Ascending aorta (tissue), 2 donors: ENCODE data around the gene PLSCR3. TPM values are rescaled to one million over a fixed set of nuclear protein-coding genes. Genes with fewer than 3 reads are reported as not detected.

Experiments used
- DNase-seq, 2 donors: peaks; one replicate each; pipeline ENCODE4 v3.0.0-alpha.2; 2019; ENCODE audit warnings: low spot score in 2 of 2
- H3K27ac ChIP-seq, 2 donors: fragments of 200-600 bp; sonication (generic); one replicate each; pipeline ENCODE4 v1.5.1; 2016 to 2017; ENCODE audit warnings: mild to moderate bottlenecking in 1 of 2
- H3K27me3 ChIP-seq: fragments of 200-600 bp; sonication (generic); one replicate; pipeline ENCODE4 v1.5.1; 2017
- H3K36me3 ChIP-seq, 2 donors: fragments of 200-600 bp; sonication (generic); one replicate each; pipeline ENCODE4 v1.5.1; 2016
- H3K4me1 ChIP-seq, 2 donors: fragments of 200-600 bp; sonication (generic); one replicate each; pipeline ENCODE4 v1.5.1; 2016 to 2017; ENCODE audit warnings: mild to moderate bottlenecking in 1 of 2
- H3K4me3 ChIP-seq, 2 donors: fragments of 200-600 bp; sonication (generic); one replicate each; pipeline ENCODE4 v1.5.1; 2016 to 2017; ENCODE audit warnings: mild to moderate bottlenecking in 1 of 2
- H3K9me3 ChIP-seq, 2 donors: fragments of 200-600 bp; sonication (generic); one replicate each; pipeline ENCODE4 v1.5.1; 2016
- intact Hi-C: fragments of 100-400 bp; cut with DNase I; formaldehyde crosslinking; loops from one replicate; pipeline ENCODE4 v1.15.1; 2023
- total RNA-seq: library from RNA; depleted of rRNA; stranded (reverse); fragments of >200 nt; gene quantifications from one replicate; pipeline ENCODE4 v1.1.0, GENCODE V29; 2016
- TF ChIP-seq, protein P1 (sequence below), 3 experiments: fragments of 200-600 bp in 2 of 3; fragments of 450-650 bp in 1 of 3; sonication (generic) in 2 of 3; IDR thresholded peaks; one replicate each; pipeline ENCODE4 v1.5.1; 2016 to 2019; ENCODE audit warnings: antibody characterized with exemption in 3 of 3, mild to moderate bottlenecking in 1 of 3, moderate library complexity in 1 of 3

Gene PLSCR3
- total RNA-seq, 1 donor from 2014 or later = 297 TPM

DNA sequence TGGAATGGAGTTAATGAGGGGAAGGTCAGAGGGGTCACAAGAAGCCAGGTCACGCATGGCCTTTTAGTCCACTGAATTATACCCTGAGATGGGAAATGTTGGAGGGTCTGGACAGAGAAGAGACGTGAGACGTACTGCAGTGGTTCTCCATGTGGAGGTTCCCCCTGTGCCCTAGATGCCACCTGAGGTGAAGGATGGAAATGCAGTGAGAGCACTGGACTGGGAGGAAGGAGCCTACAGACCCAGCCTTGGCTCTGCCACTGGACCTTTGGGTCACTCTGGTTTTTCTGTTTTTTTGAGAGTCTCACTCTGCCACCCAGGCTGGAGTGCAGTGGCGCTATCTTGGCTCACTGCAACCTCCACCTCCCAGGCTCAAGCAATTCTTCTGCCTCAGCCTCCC is 1.8 kb upstream of the PLSCR3 start:
- H3K36me3 ChIP-seq = peaks cover 2 to 12% of the 10 kb centered on the region in 2 donors
- H3K9me3 ChIP-seq = no peaks in the 10 kb centered on the region
- no peak overlapping the region for H3K27ac ChIP-seq
- intact Hi-C loops = no loop called here
- peaks cover 5 to 14% of the 10 kb centered on the region in 2 donors for H3K4me1 ChIP-seq
- TF ChIP-seq, protein P1, sequence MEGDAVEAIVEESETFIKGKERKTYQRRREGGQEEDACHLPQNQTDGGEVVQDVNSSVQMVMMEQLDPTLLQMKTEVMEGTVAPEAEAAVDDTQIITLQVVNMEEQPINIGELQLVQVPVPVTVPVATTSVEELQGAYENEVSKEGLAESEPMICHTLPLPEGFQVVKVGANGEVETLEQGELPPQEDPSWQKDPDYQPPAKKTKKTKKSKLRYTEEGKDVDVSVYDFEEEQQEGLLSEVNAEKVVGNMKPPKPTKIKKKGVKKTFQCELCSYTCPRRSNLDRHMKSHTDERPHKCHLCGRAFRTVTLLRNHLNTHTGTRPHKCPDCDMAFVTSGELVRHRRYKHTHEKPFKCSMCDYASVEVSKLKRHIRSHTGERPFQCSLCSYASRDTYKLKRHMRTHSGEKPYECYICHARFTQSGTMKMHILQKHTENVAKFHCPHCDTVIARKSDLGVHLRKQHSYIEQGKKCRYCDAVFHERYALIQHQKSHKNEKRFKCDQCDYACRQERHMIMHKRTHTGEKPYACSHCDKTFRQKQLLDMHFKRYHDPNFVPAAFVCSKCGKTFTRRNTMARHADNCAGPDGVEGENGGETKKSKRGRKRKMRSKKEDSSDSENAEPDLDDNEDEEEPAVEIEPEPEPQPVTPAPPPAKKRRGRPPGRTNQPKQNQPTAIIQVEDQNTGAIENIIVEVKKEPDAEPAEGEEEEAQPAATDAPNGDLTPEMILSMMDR (IDR thresholded peaks at IDR 0.05) = no peak
- H3K27me3 ChIP-seq = no peaks in the 10 kb centered on the region
- no peak overlapping the region for H3K4me3 ChIP-seq
- no peak for DNase-seq

DNA sequence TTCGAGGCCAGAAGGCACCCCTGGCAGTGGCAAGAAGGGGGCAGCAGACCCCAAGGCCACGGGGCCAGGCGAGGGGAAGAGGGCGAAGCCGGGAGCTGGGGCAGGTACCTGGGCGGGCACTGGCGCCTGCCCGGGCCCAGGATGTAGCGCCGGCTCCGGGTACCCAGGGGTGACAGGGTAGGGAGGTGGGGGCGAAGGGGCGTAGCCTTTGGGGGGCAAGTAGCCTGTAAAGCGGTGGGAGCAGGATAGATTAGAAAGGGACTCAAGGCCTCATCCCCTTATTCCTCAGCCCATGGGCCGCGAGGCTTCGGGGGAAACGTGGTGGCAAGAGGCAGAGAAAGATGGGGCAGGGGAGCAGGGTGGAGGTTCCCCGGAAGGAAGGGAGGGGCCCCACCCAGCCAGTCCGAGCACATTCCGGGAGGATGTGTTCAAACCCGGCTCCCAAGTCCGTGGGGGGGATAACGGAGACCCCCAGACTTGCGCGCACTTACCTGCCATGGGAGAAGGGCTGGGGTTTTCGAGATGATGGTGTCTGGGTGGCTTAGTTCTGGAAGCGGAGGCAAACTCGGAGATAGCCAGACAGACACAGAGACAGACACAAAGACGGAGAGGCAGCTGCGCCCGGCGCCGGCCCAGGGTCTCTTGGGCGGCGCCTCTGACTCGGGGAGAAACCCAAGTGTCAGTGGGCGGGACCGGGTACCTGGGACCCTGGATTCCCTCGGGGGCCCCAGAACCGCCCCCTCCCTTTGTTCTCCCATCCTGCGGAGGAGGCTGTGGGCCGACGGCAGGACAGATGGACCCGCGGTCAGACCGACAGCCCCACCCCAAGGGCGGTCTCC is 493 bp downstream of the PLSCR3 start:
- intact Hi-C loops = loop anchor here (1.0 to 2.0 kb wide), 2 partner anchors 10 to 65 kb away; partner anchors contain the start of genes NEURL4 and TMEM256
- Histone ChIP-seq H3K9me3 (no peaks in the 10 kb centered on the region), H3K36me3 (peaks cover 13 to 32% of the 10 kb centered on the region in 2 donors), H3K27me3 (no peaks in the 10 kb centered on the region), H3K4me1 (peaks cover 5 to 14% of the 10 kb centered on the region in 2 donors), H3K27ac (peak overlapping the region; percentile 87 to 91), H3K4me3 (peak overlapping the region; percentile 78 to 85)
- DNase-seq = no peak
- TF ChIP-seq, protein P1 (IDR thresholded peaks at IDR 0.05) = no peak

DNA sequence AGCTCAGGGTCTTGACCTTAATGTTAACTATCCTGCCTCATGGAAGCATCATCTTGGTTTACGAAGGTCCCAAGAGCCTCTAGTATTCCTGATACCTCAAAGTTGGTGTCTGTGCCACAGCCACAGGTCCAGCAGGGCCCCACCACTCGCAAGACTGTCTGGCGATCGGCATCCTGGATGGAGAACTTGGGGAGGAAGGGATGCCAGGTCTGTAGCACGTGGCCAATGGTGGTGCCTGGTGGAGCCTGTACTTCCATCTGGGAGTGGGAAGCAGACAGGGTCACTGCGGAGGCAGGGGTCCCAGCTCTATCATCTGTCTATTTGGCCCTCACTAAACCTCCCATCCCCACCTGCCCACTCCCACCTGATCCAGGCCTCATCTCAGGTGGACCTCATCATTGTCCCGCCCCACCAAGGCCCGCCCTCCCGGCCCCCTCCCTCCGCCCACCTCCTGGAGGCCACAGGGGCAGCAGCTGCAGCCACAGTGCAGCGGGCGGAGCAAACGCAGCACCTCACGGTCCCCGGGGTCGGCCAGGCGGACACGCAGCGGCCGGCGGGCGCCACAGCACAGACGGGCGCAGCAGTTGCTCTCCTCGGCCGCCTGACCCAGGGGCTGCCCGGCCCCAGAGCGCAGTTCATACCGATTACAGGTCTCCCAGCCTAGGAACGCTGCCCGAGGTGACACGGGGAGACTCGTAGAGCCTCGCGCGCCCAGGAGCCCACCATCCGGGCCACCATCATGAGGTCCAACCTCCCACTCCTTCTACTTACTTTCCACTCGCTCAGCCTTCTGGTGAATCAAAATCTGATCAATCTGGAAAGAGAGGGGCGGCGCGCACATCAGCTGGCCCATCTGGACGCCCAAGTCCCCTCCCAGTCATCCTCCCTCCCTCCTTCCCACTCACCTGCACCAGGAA is 1.4 kb downstream of the PLSCR3 start:
- Histone ChIP-seq H3K27ac (peak overlapping the region; percentile 0 to 91), H3K4me3 (peak overlapping the region; percentile 78 to 85), H3K4me1 (peaks cover 5 to 14% of the 10 kb centered on the region in 2 donors), H3K9me3 (no peaks in the 10 kb centered on the region), H3K36me3 (peaks cover 17 to 41% of the 10 kb centered on the region in 2 donors), H3K27me3 (no peaks in the 10 kb centered on the region)
- intact Hi-C loops = no loop called here
- DNase-seq = no peak
- TF ChIP-seq, protein P1 (IDR thresholded peaks at IDR 0.05) = no peak

DNA sequence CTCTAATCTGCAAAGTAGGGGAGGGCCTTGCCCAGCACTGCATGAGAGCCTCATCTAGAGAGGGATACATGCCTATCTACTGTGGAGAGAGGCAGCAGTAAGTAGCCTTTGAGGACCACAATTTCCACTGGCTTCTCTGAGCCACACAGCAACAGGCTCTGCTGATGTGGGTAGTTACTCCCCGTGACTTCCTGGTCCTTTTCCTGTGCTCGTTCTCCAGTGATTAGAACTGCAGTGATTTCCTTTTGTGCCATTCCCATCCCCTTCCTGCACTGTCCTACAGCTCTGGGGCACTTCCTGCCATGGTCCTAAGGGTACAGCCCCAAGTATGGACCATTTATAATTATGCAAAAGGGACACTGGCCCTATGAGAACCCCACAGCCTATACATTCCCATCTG is 3.0 kb downstream of the PLSCR3 start:
- no peak overlapping the region for H3K4me3 ChIP-seq
- H3K9me3 ChIP-seq = no peaks in the 10 kb centered on the region
- H3K27me3 ChIP-seq = no peaks in the 10 kb centered on the region
- no peak for DNase-seq
- H3K4me1 ChIP-seq = peaks cover 5 to 14% of the 10 kb centered on the region in 2 donors
- intact Hi-C loops = no loop called here
- H3K27ac ChIP-seq = no peak overlapping the region
- H3K36me3 ChIP-seq = peaks cover 17 to 41% of the 10 kb centered on the region in 2 donors
- TF ChIP-seq, protein P1 (IDR thresholded peaks at IDR 0.05) = no peak

DNA sequence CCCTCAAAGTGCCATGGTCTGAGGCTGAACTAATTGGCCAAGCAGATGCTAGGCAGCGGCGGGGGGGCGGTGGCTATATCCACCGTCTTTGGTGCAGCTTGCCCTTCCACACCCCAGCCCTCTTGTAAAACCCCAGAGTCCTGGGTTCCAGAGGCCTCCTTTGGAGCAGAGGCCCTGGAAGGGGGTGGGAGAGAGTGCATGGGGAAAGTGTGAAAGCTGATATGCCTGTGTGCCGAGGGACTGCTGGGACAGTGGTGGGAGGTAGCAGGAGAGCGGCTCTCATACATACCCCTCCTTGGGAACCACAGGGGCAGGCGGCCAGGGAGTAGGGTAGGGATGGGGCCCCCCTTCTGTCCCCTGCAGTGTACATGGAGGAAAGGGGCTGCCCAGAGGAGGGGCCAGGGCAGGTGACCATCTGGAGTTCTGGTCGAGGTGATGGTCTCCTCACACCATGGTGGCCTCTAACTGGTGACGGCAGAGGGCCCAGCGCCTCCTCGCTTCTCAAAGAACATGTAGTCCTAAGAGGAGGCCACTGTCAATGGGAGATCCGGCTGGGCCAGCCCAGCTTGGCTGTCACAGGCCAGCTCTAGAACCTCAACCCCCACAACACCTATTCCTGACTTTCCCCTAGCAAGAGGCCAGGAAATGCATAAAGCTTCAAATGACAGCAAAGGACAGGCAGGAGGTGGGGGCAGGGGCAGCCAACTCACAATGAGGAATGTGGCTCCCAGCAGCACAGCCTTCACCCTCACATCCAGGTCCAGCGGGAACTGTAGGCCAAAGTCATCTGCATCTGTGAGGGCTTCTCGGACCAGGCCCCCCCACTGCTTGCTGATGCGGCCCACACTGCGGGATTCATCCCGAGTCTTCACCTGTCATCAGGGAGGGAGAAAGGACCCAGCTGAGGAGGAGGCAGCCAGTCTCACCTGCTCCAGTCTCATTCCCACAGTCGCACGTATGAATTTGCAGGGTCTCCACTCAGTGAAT is 4.1 kb downstream of the PLSCR3 start:
- no peak for DNase-seq
- intact Hi-C loops = no loop called here
- peaks cover 17 to 41% of the 10 kb centered on the region in 2 donors for H3K36me3 ChIP-seq
- H3K4me3 ChIP-seq = no peak overlapping the region
- TF ChIP-seq, protein P1 (IDR thresholded peaks at IDR 0.05) = no peak
- no peaks in the 10 kb centered on the region for H3K9me3 ChIP-seq
- H3K4me1 ChIP-seq = peaks cover 5 to 12% of the 10 kb centered on the region in 2 donors
- H3K27ac ChIP-seq = no peak overlapping the region
- H3K27me3 ChIP-seq = no peaks in the 10 kb centered on the region
